Inflammatory macrophage treated with lipopolysaccharide for 4 hours (primary cell): Measurements from ENCODE around the gene RPL39L.
A peak's percentile ranks its signal among the peaks of the same experiment; 100 is the strongest.
"Not testable (repeated sequence)": the region's sequence is repeated elsewhere in the genome, so short reads cannot be mapped to it uniquely, and the experiment has no call there.

ENCODE experiments used
- DNase-seq: peaks from one replicate; pipeline ENCODE4 v3.0.0-alpha.2; 2020

RPL39L gene

DNA sequence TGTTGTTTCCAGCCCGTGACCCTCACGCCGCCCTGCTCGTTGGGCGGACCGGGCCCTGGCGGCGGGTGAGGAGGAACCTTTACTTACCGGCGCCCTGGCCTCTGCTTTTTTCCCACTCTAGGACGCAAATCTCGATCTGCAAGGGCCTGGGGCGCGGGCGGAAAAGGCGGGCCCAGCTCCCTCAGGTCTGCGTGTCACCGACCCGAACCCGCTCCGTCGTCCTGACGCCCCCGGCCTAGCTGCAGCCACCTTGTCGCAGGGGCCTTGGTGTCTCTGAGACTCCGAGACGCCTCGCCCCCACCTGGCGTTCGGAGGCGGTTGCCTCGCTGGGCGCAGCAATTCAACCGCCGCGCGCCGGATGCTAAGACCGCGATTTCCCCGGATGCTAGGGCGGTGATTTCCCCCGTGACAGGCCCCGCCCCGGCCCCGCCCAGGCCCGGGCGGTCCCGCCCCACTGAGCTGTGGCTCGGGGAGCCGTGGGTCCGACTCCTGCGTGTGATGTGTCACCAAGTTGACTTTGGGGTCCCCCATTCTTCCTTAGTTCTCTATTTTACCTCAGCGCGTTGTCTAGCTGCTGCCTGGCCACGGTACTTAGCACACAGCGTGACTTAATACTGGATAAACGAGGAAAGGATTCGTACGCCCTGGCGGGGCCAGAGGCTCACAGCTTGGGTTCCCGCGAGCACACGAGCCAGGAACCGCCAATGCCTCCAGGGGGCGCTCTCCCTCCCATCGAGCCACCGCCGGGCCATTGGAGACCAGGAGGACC is at the start of gene RPL39L:
TSS of gene RPL39L (minus strand) at position 371 of the 769 bp plus-strand sequence. CDS start 18,196 bp downstream, outside the sequence.
- DNase-seq: peak; percentile 78

DNA sequence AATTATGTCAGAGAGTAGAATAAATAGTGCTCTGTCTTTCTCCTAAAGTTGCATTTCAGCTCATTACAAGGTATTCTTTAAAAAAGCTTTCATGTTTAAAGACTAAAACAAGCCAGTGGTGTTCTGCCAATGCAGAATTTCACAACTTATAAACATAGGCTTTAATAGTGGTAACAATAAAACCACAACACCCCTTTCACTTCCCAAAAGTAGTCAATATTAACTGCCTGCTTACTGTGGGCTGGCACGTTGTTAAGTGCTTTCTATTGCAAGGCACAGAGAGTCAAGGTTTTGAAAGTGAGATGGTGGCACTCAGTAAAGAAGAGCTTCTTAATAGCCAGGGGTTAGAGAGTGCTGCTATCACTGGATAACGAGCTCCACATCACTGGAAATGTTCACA is 49.6 kb upstream of the RPL39L start:
- DNase-seq: peak; percentile 43

GRCh38 chr3:187186801-187187421 is 47.6 kb upstream of the RPL39L start:
- no peak for DNase-seq

DNA sequence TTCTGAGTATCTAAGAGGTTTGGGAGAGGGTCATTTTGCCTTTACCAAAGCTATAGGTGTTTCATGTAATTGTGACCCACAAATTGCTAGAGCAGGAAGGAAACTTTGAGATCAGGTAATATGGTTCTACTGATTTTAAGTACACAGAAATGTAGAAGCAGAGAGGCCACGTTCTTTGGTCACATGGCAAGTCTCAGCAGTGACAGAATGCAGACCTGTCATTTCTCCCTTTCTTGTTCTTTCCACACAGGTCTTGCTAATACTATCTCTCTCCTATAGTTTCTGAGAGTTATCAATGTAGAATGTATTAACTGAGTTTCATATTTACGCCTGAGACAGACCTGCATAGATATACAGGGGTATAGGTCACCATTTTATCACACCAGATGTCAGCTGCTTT is 47.1 kb upstream of the RPL39L start:
- DNase-seq: no peak

DNA sequence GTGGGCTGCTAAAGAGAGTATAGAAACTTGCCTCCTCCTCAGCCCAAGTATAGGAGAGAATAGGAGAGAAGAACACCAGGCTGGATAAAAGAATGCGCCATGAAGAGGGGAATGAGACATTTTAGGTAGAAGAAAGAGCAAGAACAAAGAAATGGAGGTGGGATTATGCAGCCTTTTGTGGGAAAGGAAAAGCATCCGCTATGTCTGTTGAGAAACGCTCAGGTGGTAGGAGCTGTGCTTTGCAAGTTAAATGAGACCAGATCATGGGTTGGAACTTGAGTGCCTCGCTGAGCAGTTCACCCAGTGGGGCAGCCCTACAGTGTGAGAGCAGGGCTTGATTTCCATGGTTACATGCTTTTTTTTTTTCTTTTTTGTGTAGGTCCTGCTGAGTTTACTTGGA is 46.5 kb upstream of the RPL39L start:
- no peak for DNase-seq

DNA sequence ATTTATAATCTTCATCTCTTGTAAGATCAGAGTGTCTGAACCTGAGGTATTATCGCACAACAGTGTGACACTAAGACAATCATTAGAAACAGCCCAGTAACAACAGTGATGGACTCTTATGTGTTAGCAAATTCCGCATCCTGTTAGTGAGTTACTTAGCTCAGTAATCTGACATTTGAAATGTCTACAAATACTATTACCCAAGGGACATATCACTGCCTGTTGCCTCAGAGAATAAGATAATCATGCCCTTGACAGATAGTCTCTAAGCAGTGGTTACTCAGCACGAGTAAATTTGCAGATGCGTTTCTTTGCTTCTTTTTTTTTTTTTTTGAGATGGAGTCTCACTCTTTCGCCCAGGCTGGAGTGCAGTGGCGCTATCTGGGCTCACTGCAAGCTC is 44.6 kb upstream of the RPL39L start:
- DNase-seq: no peak

DNA sequence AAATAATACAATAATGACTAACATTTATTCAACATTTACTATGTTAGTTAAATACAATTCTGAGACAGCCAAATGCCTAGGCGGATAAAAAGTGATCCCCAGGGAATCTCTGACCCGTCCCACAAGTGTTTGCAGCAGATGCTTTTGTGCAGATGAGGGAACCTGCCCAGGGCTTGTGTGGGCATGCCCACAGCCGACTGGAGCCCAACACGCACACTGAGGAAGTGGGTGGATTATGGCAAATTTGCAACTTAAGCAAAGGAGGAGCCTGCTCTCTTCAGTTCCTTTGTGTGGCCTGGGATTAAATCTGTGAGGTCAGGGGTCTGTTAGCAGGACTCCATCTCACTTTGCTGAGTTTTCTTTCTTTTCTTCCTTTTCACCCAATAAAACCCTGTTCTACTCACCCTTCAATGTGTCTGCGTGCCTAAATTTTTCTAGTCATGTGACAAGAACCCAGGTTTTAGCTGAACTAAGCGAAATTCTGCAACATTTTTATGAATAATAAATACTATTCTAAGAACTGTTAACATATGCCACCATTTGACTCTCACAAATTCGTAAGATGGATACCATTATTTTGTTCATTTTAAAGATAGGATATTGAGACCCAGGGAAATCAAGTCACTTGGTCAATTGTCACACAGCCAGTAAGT is 44.0 kb upstream of the RPL39L start:
- peak; percentile 14 for DNase-seq

- DNase-seq: no peak
Measured at GRCh38 chr3:187181454-187182170, 42.3 kb upstream of the RPL39L start.

GRCh38 chr3:187172929-187173328 is 33.6 kb upstream of the RPL39L start:
- no peak for DNase-seq

DNA sequence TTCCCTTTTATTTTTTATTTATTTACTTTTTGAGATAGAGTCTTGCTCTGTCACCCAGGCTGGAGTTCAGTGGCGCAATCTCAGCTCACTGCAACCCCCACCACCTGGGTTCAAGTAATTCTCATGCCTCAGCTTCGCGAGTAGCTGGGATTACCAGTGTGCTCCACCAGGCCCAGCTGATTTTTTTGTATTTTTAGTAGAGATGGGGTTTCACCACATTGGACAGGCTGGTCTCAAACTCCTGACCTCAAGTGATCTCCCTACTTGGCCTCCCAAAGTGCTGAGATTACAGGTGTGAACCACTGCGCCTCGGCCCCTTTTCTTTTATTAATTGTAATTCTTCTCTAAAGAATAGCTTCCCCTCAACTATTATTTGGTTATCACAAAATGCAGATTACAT is 31.6 kb upstream of the RPL39L start:
- DNase-seq: not testable (repeated sequence)

DNA sequence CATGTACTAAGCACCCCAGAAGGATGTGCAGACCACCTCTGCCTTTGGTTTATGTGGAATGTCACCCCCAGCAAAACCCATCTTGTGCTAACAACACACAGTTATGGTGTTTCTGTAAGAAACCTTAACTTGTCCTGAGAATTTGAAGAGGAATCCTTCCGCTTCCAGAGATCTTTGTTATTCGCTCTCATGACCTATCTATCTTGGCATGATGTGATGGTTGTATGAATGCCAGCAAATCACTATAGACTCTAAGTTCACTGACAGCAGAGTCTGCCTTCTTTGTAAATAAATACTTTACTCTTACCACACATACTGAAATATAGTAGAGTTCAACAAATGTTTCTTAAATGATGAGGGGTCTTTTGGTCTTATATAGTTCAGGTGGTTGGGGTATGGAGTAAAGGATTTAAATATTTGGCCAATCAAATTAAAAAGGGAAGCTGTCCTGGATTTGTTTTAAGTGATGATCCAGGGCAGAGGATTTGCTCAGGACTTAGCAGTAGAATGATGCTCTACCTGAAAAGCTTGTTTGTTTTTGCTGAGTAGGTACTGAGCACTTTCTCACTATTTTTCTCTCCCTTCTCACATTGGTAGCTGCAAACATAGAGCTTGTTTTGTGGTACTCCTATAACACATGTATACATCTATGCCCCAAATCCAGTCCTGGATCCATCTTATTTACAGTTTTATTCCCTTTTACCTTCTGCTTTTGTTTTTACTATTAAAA is 30.1 kb upstream of the RPL39L start:
- no peak for DNase-seq

DNA sequence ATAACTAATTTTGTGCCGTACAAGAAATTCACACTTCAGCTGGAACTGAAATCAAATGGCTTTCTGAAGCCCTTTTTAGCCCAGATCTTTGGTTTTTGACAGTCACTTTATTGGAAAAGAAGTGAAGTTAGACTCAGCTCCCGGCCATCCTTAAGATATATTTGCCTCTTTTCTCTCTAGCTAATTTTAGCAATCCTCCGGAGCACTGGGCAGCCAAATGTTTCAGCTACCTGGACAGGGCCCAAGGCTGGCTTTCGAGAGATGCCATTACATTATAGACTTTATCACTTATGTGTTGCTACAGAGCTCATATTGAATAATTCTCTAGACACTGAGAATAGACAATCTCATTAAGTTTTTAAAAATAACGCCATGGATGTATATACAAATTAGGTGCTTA is 28.5 kb upstream of the RPL39L start:
- DNase-seq: no peak

- no peak for DNase-seq
Measured at GRCh38 chr3:187166750-187167149, 27.5 kb upstream of the RPL39L start.

DNA sequence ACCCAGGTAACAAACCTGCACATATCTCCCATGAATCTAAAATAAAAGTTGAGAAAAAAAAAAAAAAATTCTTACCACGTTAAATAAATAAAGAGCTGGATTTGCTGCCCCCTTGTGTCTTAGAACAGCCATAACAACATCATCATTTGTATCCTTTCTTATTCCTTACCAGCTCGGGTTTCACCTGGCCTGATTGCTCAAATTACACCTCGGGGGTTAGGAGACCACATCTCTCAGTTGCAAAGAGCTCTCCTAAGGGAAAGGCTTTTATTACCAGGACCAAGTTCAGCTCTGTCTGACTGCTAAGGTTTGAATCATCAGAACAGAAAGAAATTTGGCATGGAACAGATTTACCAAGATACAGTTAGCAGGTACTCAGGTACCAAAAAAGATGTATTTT is 25.8 kb upstream of the RPL39L start:
- peak; percentile 56 for DNase-seq

GRCh38 chr3:187162265-187162953 is 23.1 kb upstream of the RPL39L start:
- no peak for DNase-seq

DNA sequence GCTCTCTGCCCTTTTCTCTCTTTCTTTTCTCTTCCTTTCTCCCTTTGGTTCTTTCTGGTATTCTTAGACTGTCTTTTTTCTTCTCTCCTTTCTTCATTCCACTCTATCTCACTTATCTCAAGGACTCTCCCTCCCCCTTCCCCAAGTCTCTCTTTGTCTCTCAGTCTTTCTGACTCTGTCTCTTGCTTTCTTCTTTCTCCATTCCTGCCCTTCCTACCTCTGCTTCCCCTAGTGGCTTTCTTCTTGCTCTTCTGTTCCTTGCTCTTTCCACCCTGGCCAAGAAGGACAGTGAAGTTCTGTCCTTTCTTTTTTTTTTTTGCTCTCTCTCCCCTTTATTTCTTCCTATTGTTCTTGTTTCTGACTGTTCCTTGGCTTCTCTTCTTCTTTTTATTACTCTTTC is 22.3 kb upstream of the RPL39L start:
- DNase-seq: no peak

DNA sequence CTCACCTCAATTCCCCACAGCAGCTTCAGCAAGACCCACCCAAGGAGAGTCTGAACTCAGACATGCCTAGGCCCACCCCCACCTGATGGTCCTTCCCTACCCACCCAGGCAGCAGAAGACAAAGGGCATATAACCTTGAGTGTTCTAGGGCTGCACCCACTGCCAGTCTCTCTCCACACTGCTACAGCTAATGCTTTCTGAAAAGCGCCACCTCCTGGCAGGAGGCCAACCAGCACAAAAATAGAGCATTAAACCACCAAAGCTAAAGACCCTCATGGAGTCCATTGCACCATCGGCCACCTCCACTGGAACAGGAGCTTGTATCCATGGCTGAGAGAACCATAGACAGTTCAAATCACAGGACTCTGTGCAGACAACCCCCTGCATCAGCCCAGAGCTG is 11.3 kb upstream of the RPL39L start:
- DNase-seq: peak; percentile 22

GRCh38 chr3:187150186-187150585 is 10.9 kb upstream of the RPL39L start:
- DNase-seq: no peak

DNA sequence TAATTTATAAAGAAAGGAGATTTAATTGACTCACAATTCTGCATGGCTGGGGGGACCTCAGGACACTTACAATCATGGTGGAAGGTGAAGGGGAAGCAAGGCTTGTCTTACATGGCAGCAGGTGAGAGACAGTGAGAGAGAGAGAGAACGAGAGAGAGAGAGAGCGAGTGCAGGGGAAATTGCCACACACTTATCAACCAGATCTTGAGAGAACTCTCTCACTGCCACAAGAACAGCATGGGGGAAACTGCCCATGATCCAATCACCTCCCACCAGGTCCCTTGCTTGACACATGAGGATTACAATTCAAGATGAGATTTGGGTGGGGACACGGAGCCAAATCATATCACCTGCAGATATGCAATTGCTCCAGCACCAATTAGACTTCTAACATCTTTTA is 7.1 kb upstream of the RPL39L start:
- no peak for DNase-seq

- DNase-seq: no peak
Measured at GRCh38 chr3:187145149-187145895, 6.0 kb upstream of the RPL39L start.

DNA sequence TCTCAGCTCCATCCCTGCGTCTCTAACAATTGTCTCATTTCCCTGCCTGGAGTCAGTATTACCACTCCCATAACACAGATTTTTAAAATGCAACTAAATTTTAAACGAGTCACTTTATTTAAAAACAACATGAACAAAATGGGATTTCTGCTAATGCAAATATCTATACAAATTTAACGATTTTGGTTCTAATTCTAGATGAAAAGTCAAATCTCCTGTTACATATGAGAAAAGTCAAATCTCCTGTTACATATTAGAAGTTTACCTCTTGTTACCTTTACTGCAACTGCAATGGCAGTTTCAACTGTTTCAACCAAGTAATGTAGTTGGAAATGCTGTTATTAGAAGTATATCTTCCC is 578 bp upstream of the RPL39L start:
- no peak for DNase-seq
